SK-N-MC (cell line): ENCODE results near the gene UBE2O.

ENCODE experiments used
- DNase-seq: peaks from one replicate; pipeline ENCODE4 v3.0.0-alpha.2; 2011; ENCODE audit warnings: low read depth, low spot score
- H3K27ac ChIP-seq: fragments of 200-600 bp; sonication (generic); 2 replicates; pipeline ENCODE4 v1.5.1; 2016; ENCODE audit warnings: mixed run types
- H3K36me3 ChIP-seq: fragments of 200-600 bp; sonication (generic); 2 replicates; pipeline ENCODE4 v1.6.1; 2017; ENCODE audit warnings: antibody characterized with exemption, low read length, mixed read lengths; ENCODE audit not compliant: insufficient read depth
- H3K4me3 ChIP-seq: fragments of 200-600 bp; sonication (generic); 2 replicates; pipeline ENCODE4 v1.5.1; 2016
- H3K9ac ChIP-seq: fragments of 200-600 bp; sonication (generic); 2 replicates; pipeline ENCODE4 v1.8.0; 2017; ENCODE audit warnings: mixed run types, mixed read lengths; ENCODE audit not compliant: insufficient read length
- H3K9me3 ChIP-seq: fragments of 200-600 bp; sonication (generic); 2 replicates; pipeline ENCODE4 v1.6.1; 2017; ENCODE audit warnings: low read depth, mild to moderate bottlenecking, antibody characterized with exemption, low read length, moderate library complexity, mixed read lengths
- EZH2 ChIP-seq: fragments of 200-600 bp; sonication (generic); IDR thresholded peaks from one replicate; pipeline ENCODE4 v1.6.1; 2017; ENCODE audit warnings: antibody characterized with exemption
- FOXP2 ChIP-seq: optimal IDR thresholded peaks from 2 replicates; pipeline ENCODE3; 2011; ENCODE audit warnings: mild to moderate bottlenecking, moderate library complexity; ENCODE audit not compliant: insufficient read depth; ENCODE audit errors: extremely low read length, control extremely low read depth
- POLR2AphosphoS5 ChIP-seq: IDR thresholded peaks from 2 replicates; pipeline ENCODE4 v1.6.1; 2012; ENCODE audit warnings: mild to moderate bottlenecking, low read depth, low read length, borderline replicate concordance

Gene UBE2O

DNA sequence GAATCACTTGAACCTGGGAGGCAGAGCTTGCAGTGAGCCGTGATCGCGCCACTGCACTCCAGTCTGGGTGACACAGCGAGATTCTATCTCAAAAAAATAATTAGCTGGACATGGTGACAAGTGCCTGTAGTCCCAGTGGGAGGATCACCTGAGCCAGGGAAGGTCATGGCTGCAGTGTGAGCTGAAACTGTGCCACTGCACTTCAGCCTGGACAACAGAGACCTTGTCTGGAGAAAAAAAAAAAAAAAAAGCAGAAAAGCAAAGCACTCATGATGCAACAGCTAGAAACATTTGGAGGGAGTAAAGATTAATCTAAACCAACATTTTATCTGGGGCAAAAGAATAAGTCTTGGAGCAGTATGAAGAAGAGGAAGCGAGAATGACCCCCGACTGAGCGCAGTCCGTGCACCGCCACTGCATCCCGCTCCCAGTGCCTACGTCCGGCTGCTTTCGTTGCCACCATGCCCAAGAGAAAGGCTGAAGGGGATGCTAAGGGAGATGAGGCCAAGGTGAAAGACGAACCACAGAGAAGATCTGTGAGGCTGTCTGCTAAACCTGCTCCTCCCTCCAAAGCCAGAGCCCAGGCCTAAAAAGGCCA lies 107.5 kb downstream of the UBE2O start:
- H3K27ac ChIP-seq = peak overlapping the region; percentile 84
- H3K9me3 ChIP-seq = no peaks in the 10 kb centered on the region
- H3K9ac ChIP-seq = peak overlapping the region; percentile 13
- no peak overlapping the region for H3K4me3 ChIP-seq
- no peak for DNase-seq
- H3K36me3 ChIP-seq = peaks cover 49% of the 10 kb centered on the region
- TF ChIP-seq EZH2 (no peak), POLR2AphosphoS5 (no peak), FOXP2 (no peak)

DNA sequence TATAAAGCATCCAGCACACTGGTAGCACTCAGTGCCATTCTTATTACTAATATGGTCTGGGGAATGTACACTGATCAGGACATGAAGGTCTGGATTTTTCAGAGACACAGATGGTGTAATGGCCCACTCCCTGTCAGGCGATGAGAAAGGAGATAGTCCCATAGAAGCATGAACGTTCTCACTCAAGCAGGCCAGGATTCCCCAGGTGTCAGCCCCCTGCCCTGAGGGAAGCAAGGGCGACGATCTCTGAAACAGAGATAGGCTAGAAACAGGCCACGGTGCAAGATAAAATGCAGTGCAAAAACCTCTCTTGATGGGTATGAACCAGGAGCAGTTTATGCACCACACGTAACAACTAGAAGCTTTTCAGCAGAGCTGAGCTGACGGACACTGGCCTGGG lies 109.8 kb downstream of the UBE2O start:
- Histone ChIP-seq H3K9me3 (no peaks in the 10 kb centered on the region), H3K9ac (no peak overlapping the region), H3K27ac (no peak overlapping the region), H3K4me3 (no peak overlapping the region), H3K36me3 (peaks cover 49% of the 10 kb centered on the region)
- no peak for TF ChIP-seq POLR2AphosphoS5
- TF ChIP-seq EZH2 = no peak
- TF ChIP-seq FOXP2 = no peak
- DNase-seq = no peak

- DNase-seq = no peak
- no peak overlapping the region for H3K4me3 ChIP-seq
- TF ChIP-seq POLR2AphosphoS5 (no peak), EZH2 (no peak), FOXP2 (no peak)
- peaks cover 37% of the 10 kb centered on the region for H3K36me3 ChIP-seq
- H3K27ac ChIP-seq = no peak overlapping the region
- H3K9ac ChIP-seq = no peak overlapping the region
- H3K9me3 ChIP-seq = no peaks in the 10 kb centered on the region
Measured at GRCh38 chr17:76341301-76341700, 111.7 kb downstream of the UBE2O start.
